C4-2B (cell line): ENCODE data around the gene TSPAN14.

Experiments used
- CTCF ChIP-seq: fragments of 450-650 bp; conservative IDR thresholded peaks from 2 replicates; pipeline ENCODE4 v1.5.1; 2017; ENCODE audit warnings: mild to moderate bottlenecking
- ZFX ChIP-seq: fragments of 450-650 bp; IDR thresholded peaks from 2 replicates; pipeline ENCODE4 v1.6.1; 2017

DNA sequence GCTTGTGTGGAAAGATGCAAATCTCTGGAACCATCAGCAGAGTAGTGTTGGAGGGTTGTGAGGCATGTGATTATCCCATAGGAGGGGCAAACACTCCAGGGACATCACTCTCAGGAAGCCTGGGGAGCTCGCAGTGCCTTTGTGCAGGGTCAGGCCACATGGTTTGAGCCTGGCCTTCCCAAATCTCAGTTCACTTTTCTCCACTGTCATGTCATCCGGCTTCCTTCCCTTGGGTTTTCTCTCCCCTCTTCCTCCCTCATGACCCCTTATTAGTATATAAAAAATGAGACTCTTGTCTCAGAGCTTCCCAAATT lies 20.4 kb downstream of the TSPAN14 start:
- TF ChIP-seq CTCF = no peak
- no peak for TF ChIP-seq ZFX
